Astrocyte (in vitro differentiated cells and primary cell): ENCODE data around the gene MCAM. TPM values are rescaled to one million over a fixed set of nuclear protein-coding genes. Genes with fewer than 3 reads are reported as not detected.

ENCODE experiments used
- DNase-seq: peaks from one replicate; pipeline ENCODE4 v3.0.0-alpha.2; 2010; ENCODE audit warnings: low read depth
- FAIRE-seq: peaks from 2 replicates; lab custom pipeline; 2011; peaks lifted over from hg19 to GRCh38; lab: Jason Lieb, UNC
- H2AFZ ChIP-seq: 2 replicates; pipeline ENCODE4 v1.6.0; 2012; ENCODE audit warnings: low read depth, low read length, inconsistent platforms
- H3K27ac ChIP-seq: 2 replicates; pipeline ENCODE4 v1.5.1; 2011; ENCODE audit warnings: low read depth, low read length, inconsistent platforms
- H3K27me3 ChIP-seq: 2 replicates; pipeline ENCODE4 v1.6.0; 2011; ENCODE audit warnings: low read length, inconsistent platforms; ENCODE audit not compliant: insufficient read depth
- H3K36me3 ChIP-seq: 2 replicates; pipeline ENCODE4 v1.5.1; 2011; ENCODE audit warnings: low read length, inconsistent platforms; ENCODE audit not compliant: insufficient read depth
- H3K4me1 ChIP-seq: 2 replicates; pipeline ENCODE4 v1.5.1; 2011; ENCODE audit warnings: low read length, inconsistent platforms; ENCODE audit not compliant: insufficient read depth
- H3K4me2 ChIP-seq: 2 replicates; pipeline ENCODE4 v1.6.0; 2012; ENCODE audit warnings: low read length, inconsistent platforms
- H3K4me3 ChIP-seq: 2 replicates; pipeline ENCODE4 v1.5.1; 2011; ENCODE audit warnings: low read depth, mild to moderate bottlenecking, low read length, inconsistent platforms; ENCODE audit not compliant: insufficient read depth
- H3K79me2 ChIP-seq: 2 replicates; pipeline ENCODE4 v1.6.0; 2012; ENCODE audit warnings: mild to moderate bottlenecking, low read length, inconsistent platforms; ENCODE audit not compliant: insufficient read depth
- H3K9ac ChIP-seq: 2 replicates; pipeline ENCODE4 v1.6.0; 2012; ENCODE audit warnings: mild to moderate bottlenecking, low read length, inconsistent platforms
- H3K9me3 ChIP-seq: 2 replicates; pipeline ENCODE4 v1.5.1; 2012; ENCODE audit warnings: low read depth, mild to moderate bottlenecking, low read length, inconsistent platforms; ENCODE audit not compliant: insufficient read depth
- H4K20me1 ChIP-seq: 2 replicates; pipeline ENCODE4 v1.6.0; 2012; ENCODE audit warnings: low read length, inconsistent platforms; ENCODE audit not compliant: insufficient read depth
- H3K27ac Mint-ChIP-seq: one replicate; pipeline ENCODE4 v1.8.0; 2021; ENCODE audit warnings: mild to moderate bottlenecking, mixed read lengths; ENCODE audit not compliant: unreplicated experiment
- H3K27me3 Mint-ChIP-seq: one replicate; pipeline ENCODE4 v1.8.0; 2021; ENCODE audit warnings: low read depth, mixed read lengths; ENCODE audit not compliant: unreplicated experiment
- H3K36me3 Mint-ChIP-seq: one replicate; pipeline ENCODE4 v1.8.0; 2021; ENCODE audit warnings: low read depth, mixed read lengths; ENCODE audit not compliant: unreplicated experiment
- H3K4me1 Mint-ChIP-seq: one replicate; pipeline ENCODE4 v1.8.0; 2021; ENCODE audit warnings: low read depth, mixed read lengths; ENCODE audit not compliant: unreplicated experiment
- H3K4me3 Mint-ChIP-seq: one replicate; pipeline ENCODE4 v1.8.0; 2021; ENCODE audit warnings: mild to moderate bottlenecking, moderate library complexity, mixed read lengths; ENCODE audit not compliant: unreplicated experiment
- H3K9me3 Mint-ChIP-seq: one replicate; pipeline ENCODE4 v1.8.0; 2021; ENCODE audit warnings: mild to moderate bottlenecking, mixed read lengths; ENCODE audit not compliant: unreplicated experiment
- CTCF ChIP-seq: IDR thresholded peaks from 2 replicates; pipeline ENCODE4 v1.5.1; 2011; ENCODE audit warnings: low read depth, mild to moderate bottlenecking, inconsistent platforms, low read length, moderate library complexity; ENCODE audit not compliant: insufficient read depth
- EZH2 ChIP-seq: IDR thresholded peaks from 2 replicates; pipeline ENCODE4 v1.6.1; 2012; ENCODE audit warnings: mild to moderate bottlenecking, low read length, inconsistent platforms; ENCODE audit not compliant: insufficient read depth
- total RNA-seq: library from RNA; stranded (reverse); gene quantifications from 2 replicates; pipeline ENCODE4 v1.2.1, GENCODE V29; 2021

The MCAM gene
- total RNA-seq, 1 donor from 2014 or later = 213 TPM

GRCh38 chr11:119314726-119315125 lies 2.2 kb downstream of the MCAM start:
- Mint-ChIP-seq H3K4me1 (peaks cover 11% of the 10 kb centered on the region), H3K36me3 (peaks cover 10% of the 10 kb centered on the region), H3K27me3 (no peaks in the 10 kb centered on the region), H3K9me3 (no peaks in the 10 kb centered on the region), H3K27ac (no peak overlapping the region), H3K4me3 (peak overlapping the region; percentile 82)
- Histone ChIP-seq H3K4me1 (peaks cover 42% of the 10 kb centered on the region), H4K20me1 (peaks cover 30% of the 10 kb centered on the region), H3K4me2 (peak overlapping the region; percentile 92), H3K79me2 (peaks cover 27% of the 10 kb centered on the region), H3K9ac (peak overlapping the region; percentile 14), H3K27me3 (no peaks in the 10 kb centered on the region), H2AFZ (no peak overlapping the region), H3K9me3 (no peaks in the 10 kb centered on the region), H3K36me3 (peaks cover 6% of the 10 kb centered on the region), H3K4me3 (no peak overlapping the region), H3K27ac (no peak overlapping the region)
- FAIRE-seq (no peak), DNase-seq (no peak)
- TF ChIP-seq CTCF = no peak
- TF ChIP-seq EZH2 = no peak

GRCh38 chr11:119310682-119311052 lies 6.3 kb downstream of the MCAM start:
- H3K9ac ChIP-seq = no peak overlapping the region
- H3K4me3 Mint-ChIP-seq = no peak overlapping the region
- H3K27ac Mint-ChIP-seq = no peak overlapping the region
- H3K4me3 ChIP-seq = no peak overlapping the region
- H3K4me1 ChIP-seq = peaks cover 7% of the 10 kb centered on the region
- no peaks in the 10 kb centered on the region for H3K9me3 Mint-ChIP-seq
- no peaks in the 10 kb centered on the region for H3K9me3 ChIP-seq
- no peaks in the 10 kb centered on the region for H3K27me3 Mint-ChIP-seq
- H3K79me2 ChIP-seq = peaks cover 15% of the 10 kb centered on the region
- H3K36me3 Mint-ChIP-seq = peaks cover 19% of the 10 kb centered on the region
- TF ChIP-seq EZH2 (no peak), CTCF (no peak)
- peaks cover 10% of the 10 kb centered on the region for H3K4me1 Mint-ChIP-seq
- H3K4me2 ChIP-seq = no peak overlapping the region
- H3K36me3 ChIP-seq = peaks cover 9% of the 10 kb centered on the region
- no peak for DNase-seq
- no peak overlapping the region for H2AFZ ChIP-seq
- FAIRE-seq = no peak
- no peaks in the 10 kb centered on the region for H3K27me3 ChIP-seq
- H4K20me1 ChIP-seq = peaks cover 32% of the 10 kb centered on the region
- no peak overlapping the region for H3K27ac ChIP-seq

GRCh38 chr11:119309953-119310681 lies 6.8 kb downstream of the MCAM start:
- Histone ChIP-seq H3K27me3 (no peaks in the 10 kb centered on the region), H2AFZ (no peak overlapping the region), H3K9ac (no peak overlapping the region), H3K4me1 (peaks cover 2% of the 10 kb centered on the region), H3K9me3 (no peaks in the 10 kb centered on the region), H3K79me2 (peaks cover 10% of the 10 kb centered on the region), H3K4me2 (no peak overlapping the region), H3K36me3 (peaks cover 9% of the 10 kb centered on the region), H4K20me1 (peaks cover 27% of the 10 kb centered on the region), H3K4me3 (no peak overlapping the region), H3K27ac (no peak overlapping the region)
- Mint-ChIP-seq H3K4me3 (no peak overlapping the region), H3K36me3 (peaks cover 21% of the 10 kb centered on the region), H3K4me1 (peaks cover 10% of the 10 kb centered on the region), H3K27me3 (no peaks in the 10 kb centered on the region), H3K9me3 (no peaks in the 10 kb centered on the region), H3K27ac (no peak overlapping the region)
- TF ChIP-seq CTCF (no peak), EZH2 (no peak)
- FAIRE-seq (no peak), DNase-seq (no peak)
